Lower lobe of right lung (tissue), 2 donors: ENCODE data around the gene VAT1L. TPM values are rescaled to one million over a fixed set of nuclear protein-coding genes. Genes with fewer than 3 reads are reported as not detected.
A peak's percentile ranks its signal among the peaks of the same experiment; 100 is the strongest.

Experiments
- ATAC-seq, 2 donors: fragments of 200-7000 bp; cut with Tn5 transposase; one replicate each; pipeline ENCODE4 v1.9.1; 2020 to 2022; ENCODE audit warnings: mild to moderate bottlenecking in 2 of 2, moderate library complexity in 2 of 2
- DNase-seq: peaks from one replicate; pipeline ENCODE4 v3.0.0-alpha.2; 2020
- H3K27ac ChIP-seq: fragments of 200-600 bp; one replicate; pipeline ENCODE4 v1.8.0; 2022
- H3K27me3 ChIP-seq: fragments of 200-600 bp; one replicate; pipeline ENCODE4 v1.8.0; 2022; ENCODE audit warnings: low read depth
- H3K36me3 ChIP-seq: fragments of 200-600 bp; one replicate; pipeline ENCODE4 v1.8.0; 2022; ENCODE audit warnings: mild to moderate bottlenecking
- H3K4me1 ChIP-seq: fragments of 200-600 bp; one replicate; pipeline ENCODE4 v1.8.0; 2022
- H3K4me3 ChIP-seq: fragments of 200-600 bp; one replicate; pipeline ENCODE4 v1.8.0; 2022; ENCODE audit warnings: mild to moderate bottlenecking
- H3K9me3 ChIP-seq: fragments of 200-600 bp; one replicate; pipeline ENCODE4 v1.8.0; 2022
- intact Hi-C: fragments of 100-400 bp; cut with DNase I; formaldehyde crosslinking; loops from one replicate; pipeline ENCODE4 v1.11.0; 2022
- total RNA-seq: library from RNA; stranded (reverse); fragmentation: NEBNext Ultra II Directional; extraction: Animal tissue kit (Norgen Biotek cat#: 25700); gene quantifications from one replicate; pipeline ENCODE4 v1.2.1, GENCODE V29; 2021
- TF ChIP-seq, protein P1 (sequence below): fragments of 200-600 bp; IDR thresholded peaks from one replicate; pipeline ENCODE4 v1.8.0; 2022; ENCODE audit warnings: antibody characterized with exemption, mild to moderate bottlenecking
- donor health status: DM: no; HTN: yes; CAD: no; lungs with severe emphysema.

VAT1L gene
- total RNA-seq, 1 donor from 2014 or later = 0.38 TPM

DNA sequence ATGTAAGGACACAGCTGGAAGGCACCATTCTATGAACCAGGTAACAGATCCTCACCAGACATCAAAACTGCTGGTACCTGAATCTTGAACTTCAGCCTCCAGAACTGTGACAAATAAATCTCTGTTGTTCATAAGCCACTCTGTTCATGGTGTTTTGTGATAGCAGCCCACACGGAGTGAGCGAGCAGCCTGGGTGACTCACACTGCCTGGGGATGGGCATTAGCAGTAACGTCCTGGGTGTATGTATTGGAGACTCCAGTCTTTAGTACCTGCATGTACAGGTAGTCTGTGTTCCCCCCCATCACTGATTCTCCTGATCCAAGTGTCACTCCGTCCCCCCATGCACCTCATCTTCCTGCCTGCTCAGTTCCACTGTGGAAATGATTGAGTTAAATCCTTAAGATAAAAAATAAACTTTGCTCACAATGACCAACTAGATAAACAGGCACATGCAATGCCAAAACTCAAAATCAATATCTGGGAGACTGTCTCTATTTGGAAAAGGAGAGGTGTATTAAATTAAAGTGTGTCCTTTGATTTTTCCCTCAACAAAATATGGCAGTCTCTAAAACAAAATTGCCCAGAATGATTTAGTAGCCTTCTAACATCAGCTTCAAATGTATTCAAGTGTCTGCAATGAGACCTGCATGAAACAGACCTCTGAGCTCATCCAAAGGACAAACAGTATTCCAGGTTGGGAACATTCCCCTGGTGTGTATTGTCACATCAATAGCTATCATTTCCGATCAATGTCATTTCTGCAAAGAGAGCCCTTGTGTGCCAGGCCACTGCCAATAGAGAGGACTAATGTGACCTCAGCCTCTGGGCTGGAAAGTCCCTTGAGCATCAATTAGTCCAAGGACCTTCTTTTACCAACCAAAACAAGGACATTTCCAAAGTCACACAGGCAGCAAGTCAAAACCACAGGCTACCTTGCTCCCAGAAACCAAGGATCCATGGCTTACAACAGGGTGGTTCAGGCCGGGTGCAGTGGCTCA is 12.2 kb upstream of the VAT1L start:
- Histone ChIP-seq H3K4me1 (no peaks in the 10 kb centered on the region), H3K27ac (no peak overlapping the region), H3K36me3 (no peaks in the 10 kb centered on the region), H3K4me3 (no peak overlapping the region), H3K27me3 (no peaks in the 10 kb centered on the region), H3K9me3 (no peaks in the 10 kb centered on the region)
- intact Hi-C loops = no loop called here
- DNase-seq (no peak), ATAC-seq (no peak)
- TF ChIP-seq, protein P1, sequence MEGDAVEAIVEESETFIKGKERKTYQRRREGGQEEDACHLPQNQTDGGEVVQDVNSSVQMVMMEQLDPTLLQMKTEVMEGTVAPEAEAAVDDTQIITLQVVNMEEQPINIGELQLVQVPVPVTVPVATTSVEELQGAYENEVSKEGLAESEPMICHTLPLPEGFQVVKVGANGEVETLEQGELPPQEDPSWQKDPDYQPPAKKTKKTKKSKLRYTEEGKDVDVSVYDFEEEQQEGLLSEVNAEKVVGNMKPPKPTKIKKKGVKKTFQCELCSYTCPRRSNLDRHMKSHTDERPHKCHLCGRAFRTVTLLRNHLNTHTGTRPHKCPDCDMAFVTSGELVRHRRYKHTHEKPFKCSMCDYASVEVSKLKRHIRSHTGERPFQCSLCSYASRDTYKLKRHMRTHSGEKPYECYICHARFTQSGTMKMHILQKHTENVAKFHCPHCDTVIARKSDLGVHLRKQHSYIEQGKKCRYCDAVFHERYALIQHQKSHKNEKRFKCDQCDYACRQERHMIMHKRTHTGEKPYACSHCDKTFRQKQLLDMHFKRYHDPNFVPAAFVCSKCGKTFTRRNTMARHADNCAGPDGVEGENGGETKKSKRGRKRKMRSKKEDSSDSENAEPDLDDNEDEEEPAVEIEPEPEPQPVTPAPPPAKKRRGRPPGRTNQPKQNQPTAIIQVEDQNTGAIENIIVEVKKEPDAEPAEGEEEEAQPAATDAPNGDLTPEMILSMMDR = no peak

DNA sequence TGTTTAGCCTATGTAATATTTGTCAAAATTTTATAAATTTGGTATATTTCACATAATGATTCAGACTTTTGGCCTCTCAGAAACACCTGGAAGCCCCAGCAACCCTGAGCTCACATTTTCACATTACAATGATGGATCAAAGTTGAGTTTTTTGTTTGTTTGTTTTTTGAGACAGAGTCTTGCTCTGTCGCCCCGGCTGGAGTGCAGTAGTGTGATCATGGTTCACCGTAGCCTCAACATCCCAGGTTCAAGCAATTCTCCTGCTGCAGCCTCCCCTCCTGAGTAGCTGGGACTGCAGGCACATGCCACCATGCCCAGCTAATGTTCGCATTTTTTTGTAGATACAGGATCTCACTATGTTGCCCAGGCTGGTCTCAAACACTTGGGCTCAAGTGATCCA is 10.6 kb upstream of the VAT1L start:
- no peak for DNase-seq
- Histone ChIP-seq H3K27me3 (no peaks in the 10 kb centered on the region), H3K4me3 (no peak overlapping the region), H3K4me1 (no peaks in the 10 kb centered on the region), H3K36me3 (no peaks in the 10 kb centered on the region), H3K27ac (no peak overlapping the region), H3K9me3 (no peaks in the 10 kb centered on the region)
- TF ChIP-seq, protein P1 = no peak
- no peak for ATAC-seq
- intact Hi-C loops = no loop called here

GRCh38 chr16:77780378-77780837 is 8.0 kb upstream of the VAT1L start:
- no peak overlapping the region for H3K27ac ChIP-seq
- no peak for DNase-seq
- TF ChIP-seq, protein P1 = no peak
- no peaks in the 10 kb centered on the region for H3K4me1 ChIP-seq
- intact Hi-C loops = loop anchor here (10.0 kb wide), 1 partner anchor 106 kb away; no protein-coding TSS in a partner anchor
- H3K4me3 ChIP-seq = no peak overlapping the region
- peak in 1 of 2 donors; percentile 57 for ATAC-seq
- no peaks in the 10 kb centered on the region for H3K27me3 ChIP-seq
- no peaks in the 10 kb centered on the region for H3K9me3 ChIP-seq
- H3K36me3 ChIP-seq = no peaks in the 10 kb centered on the region

- no peak overlapping the region for H3K27ac ChIP-seq
- ATAC-seq (no peak), DNase-seq (no peak)
- H3K36me3 ChIP-seq = no peaks in the 10 kb centered on the region
- no peaks in the 10 kb centered on the region for H3K9me3 ChIP-seq
- no peak overlapping the region for H3K4me3 ChIP-seq
- TF ChIP-seq, protein P1 = no peak
- intact Hi-C loops = loop anchor here (10.0 kb wide), 1 partner anchor 106 kb away; no protein-coding TSS in a partner anchor
- no peaks in the 10 kb centered on the region for H3K27me3 ChIP-seq
- no peaks in the 10 kb centered on the region for H3K4me1 ChIP-seq
Measured at GRCh38 chr16:77781091-77781490, 7.3 kb upstream of the VAT1L start.

DNA sequence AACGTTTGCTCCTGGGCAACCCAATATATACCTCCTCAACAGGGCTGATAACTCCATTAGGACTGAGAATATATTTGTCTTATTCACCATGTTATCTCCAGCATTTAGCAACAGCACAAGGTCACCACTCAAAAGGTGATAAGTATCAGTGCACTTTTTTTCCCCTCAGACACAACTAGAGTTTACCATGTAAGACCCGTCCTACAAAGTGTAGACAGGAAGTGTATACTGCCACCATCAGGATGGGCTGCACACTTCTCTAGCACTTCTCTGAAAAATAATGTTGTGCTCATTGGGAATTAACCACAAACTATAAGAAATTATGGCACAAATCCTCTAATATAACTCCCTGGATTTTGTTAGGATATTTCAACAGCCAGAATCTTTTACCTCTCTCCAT is 5.7 kb upstream of the VAT1L start:
- peaks cover 14% of the 10 kb centered on the region for H3K27me3 ChIP-seq
- intact Hi-C loops = loop anchor here (10.0 kb wide), 1 partner anchor 108 kb away; no protein-coding TSS in a partner anchor

More for the DNA sequence above, 5.7 kb upstream of the VAT1L start:
- no peaks in the 10 kb centered on the region for H3K4me1 ChIP-seq
- no peaks in the 10 kb centered on the region for H3K36me3 ChIP-seq
- no peak overlapping the region for H3K27ac ChIP-seq
- no peaks in the 10 kb centered on the region for H3K9me3 ChIP-seq
- ATAC-seq = peak; percentile 56 to 65
- H3K4me3 ChIP-seq = no peak overlapping the region
- TF ChIP-seq, protein P1 = peak; percentile 42
- DNase-seq = no peak
